HG02798 (cell line): ENCODE data around the gene LACTBL1.

Experiments used
- ATAC-seq: cut with Tn5 transposase; IDR thresholded peaks from one replicate; pipeline ENCODE4 v1.9.1; 2021; ENCODE audit warnings: mild to moderate bottlenecking; ENCODE audit not compliant: unreplicated experiment, poor library complexity

LACTBL1 gene

GRCh38 chr1:22914633-22915217 is 57.9 kb downstream of the LACTBL1 start:
- ATAC-seq, result no peak

GRCh38 chr1:22914156-22914555 is 58.5 kb downstream of the LACTBL1 start:
- ATAC-seq, result no peak

- ATAC-seq, result no peak
Measured at GRCh38 chr1:22913421-22914141, 59.1 kb downstream of the LACTBL1 start.

GRCh38 chr1:22912311-22912710 is 60.4 kb downstream of the LACTBL1 start:
- ATAC-seq, result no peak

- no peak for ATAC-seq
Measured at GRCh38 chr1:22910986-22911651, 61.5 kb downstream of the LACTBL1 start.

- ATAC-seq, result no peak
Measured at GRCh38 chr1:22910286-22910685, 62.4 kb downstream of the LACTBL1 start.

- ATAC-seq, result no peak
Measured at GRCh38 chr1:22908880-22909426, 63.7 kb downstream of the LACTBL1 start.

GRCh38 chr1:22907528-22907927 is 65.1 kb downstream of the LACTBL1 start:
- no peak for ATAC-seq

- no peak for ATAC-seq
Measured at GRCh38 chr1:22906968-22907367, 65.7 kb downstream of the LACTBL1 start.

- no peak for ATAC-seq
Measured at GRCh38 chr1:22903113-22903512, 69.6 kb downstream of the LACTBL1 start.
